Keratinocyte (primary cell): Measurements from ENCODE around the gene PDE11A. TPM values are rescaled to one million over a fixed set of nuclear protein-coding genes. Genes with fewer than 3 reads are reported as not detected.
A peak's percentile ranks its signal among the peaks of the same experiment; 100 is the strongest.

Source experiments
- DNase-seq: peaks from one replicate; pipeline ENCODE4 v3.0.0-alpha.2; 2011; ENCODE audit warnings: low read depth, missing footprints, low spot score
- FAIRE-seq: peaks from 2 replicates; lab custom pipeline; 2011; peaks lifted over from hg19 to GRCh38; lab: Jason Lieb, UNC
- H2AFZ ChIP-seq: 2 replicates; pipeline ENCODE4 v1.6.0; 2012; ENCODE audit warnings: low read length, control low read depth, inconsistent platforms; ENCODE audit not compliant: control insufficient read depth
- H3K27ac ChIP-seq: 2 replicates; pipeline ENCODE4 v1.5.1; 2011; ENCODE audit warnings: low read length; ENCODE audit not compliant: control insufficient read depth, insufficient read depth
- H3K27me3 ChIP-seq: 3 replicates; pipeline ENCODE4 v1.6.0; 2011; ENCODE audit warnings: low read length; ENCODE audit not compliant: control insufficient read depth, insufficient read depth; ENCODE audit errors: extremely low read depth
- H3K36me3 ChIP-seq, 2 experiments: 2 replicates in 1 of 2; 3 replicates in 1 of 2; pipeline ENCODE4 v1.5.1; 2011; ENCODE audit warnings: low read length in 2 of 2, mild to moderate bottlenecking in 1 of 2; ENCODE audit not compliant: control insufficient read depth in 2 of 2, insufficient read depth in 2 of 2; ENCODE audit errors: extremely low read depth in 1 of 2
- H3K4me1 ChIP-seq: 3 replicates; pipeline ENCODE4 v1.5.1; 2011; ENCODE audit warnings: low read length; ENCODE audit not compliant: control insufficient read depth, insufficient read depth; ENCODE audit errors: extremely low read depth
- H3K4me2 ChIP-seq: 3 replicates; pipeline ENCODE4 v1.6.0; 2011; ENCODE audit warnings: low read depth, low read length; ENCODE audit not compliant: control insufficient read depth, insufficient read depth; ENCODE audit errors: extremely low read depth
- H3K4me3 ChIP-seq, 3 experiments: fragments of 200-600 bp in 1 of 3; sonication (generic) in 1 of 3; 2 replicates in 2 of 3; 3 replicates in 1 of 3; pipeline ENCODE4 v1.5.1; 2011 to 2016; ENCODE audit warnings: low read length in 3 of 3, mild to moderate bottlenecking in 3 of 3, control low read depth in 2 of 3, inconsistent platforms in 1 of 3, low read depth in 1 of 3, mixed read lengths in 1 of 3, mixed run types in 1 of 3, moderate library complexity in 1 of 3; ENCODE audit not compliant: control insufficient read depth in 2 of 3, insufficient read depth in 2 of 3; ENCODE audit errors: extremely low read depth in 1 of 3
- H3K79me2 ChIP-seq: 2 replicates; pipeline ENCODE4 v1.6.0; 2012; ENCODE audit warnings: low read length; ENCODE audit not compliant: control insufficient read depth, insufficient read depth
- H3K9ac ChIP-seq: 3 replicates; pipeline ENCODE4 v1.6.0; 2011; ENCODE audit warnings: low read length; ENCODE audit not compliant: control insufficient read depth, insufficient read depth; ENCODE audit errors: extremely low read depth
- H3K9me1 ChIP-seq: 3 replicates; pipeline ENCODE4 v1.6.0; 2011; ENCODE audit warnings: low read length; ENCODE audit not compliant: control insufficient read depth, insufficient read depth; ENCODE audit errors: extremely low read depth
- H3K9me3 ChIP-seq: 2 replicates; pipeline ENCODE4 v1.5.1; 2012; ENCODE audit warnings: low read depth, low read length; ENCODE audit not compliant: control insufficient read depth
- H4K20me1 ChIP-seq: 3 replicates; pipeline ENCODE4 v1.6.0; 2011; ENCODE audit warnings: low read length; ENCODE audit not compliant: control insufficient read depth, insufficient read depth; ENCODE audit errors: extremely low read depth
- CTCF ChIP-seq, 3 experiments: IDR thresholded peaks in 1 of 3; conservative IDR thresholded peaks in 1 of 3; optimal IDR thresholded peaks in 1 of 3; 2 replicates in 2 of 3; 3 replicates in 1 of 3; pipeline versions ENCODE3 to v1.5.1; 2011; ENCODE audit warnings: low read length in 3 of 3, mild to moderate bottlenecking in 3 of 3, moderate library complexity in 2 of 3, control low read depth in 1 of 3, inconsistent platforms in 1 of 3; ENCODE audit not compliant: insufficient read depth in 2 of 3; ENCODE audit errors: extremely low read depth in 1 of 3
- EZH2 ChIP-seq: IDR thresholded peaks from one replicate; pipeline ENCODE4 v1.6.1; 2012; ENCODE audit warnings: inconsistent platforms, mild to moderate bottlenecking, low read length, moderate library complexity
- dilution Hi-C: fragments of 300-500 bp; cut with MboI; formaldehyde crosslinking; loops from one replicate; pipeline ENCODE4 v1.7.0; 2020; ENCODE audit warnings: low sequenced_read_pairs; ENCODE audit not compliant: extremely low pct_ligation_motif_present
- polyA plus RNA-seq, 5 experiments: library from polyadenylated mRNA; depleted of rRNA in 3 of 5; stranded (reverse) in 3 of 5; stranded (forward) in 1 of 5; unstranded in 1 of 5; fragments of >200 nt; gene quantifications; 1 replicate in 1 of 5; 2 replicates in 3 of 5; 3 replicates in 1 of 5; pipeline versions ENCODE4 v1.2.1 to v1.2.3, GENCODE V29; 2011 to 2012; ENCODE audit warnings: missing spikeins in 2 of 5, low read depth in 1 of 5, low replicate concordance in 1 of 5

Gene PDE11A
- polyA plus RNA-seq, 1 donor (not counting 4 experiments of a cell fraction or from before 2014, with no cell fraction given): 0.01 TPM

GRCh38 chr2:177812713-177813396 is 259.7 kb downstream of the PDE11A start:
- no peaks in the 10 kb centered on the region for H3K4me1 ChIP-seq
- no peaks in the 10 kb centered on the region for H3K36me3 ChIP-seq
- DNase-seq: no peak
- H3K27ac ChIP-seq: no peak overlapping the region
- FAIRE-seq: no peak
- no peaks in the 10 kb centered on the region for H3K27me3 ChIP-seq
- H3K79me2 ChIP-seq: no peaks in the 10 kb centered on the region
- H3K4me3 ChIP-seq: no peak overlapping the region
- no peaks in the 10 kb centered on the region for H4K20me1 ChIP-seq
- no peak overlapping the region for H2AFZ ChIP-seq
- dilution Hi-C loops: no loop called here
- no peak for TF ChIP-seq EZH2
- peak in 2 of 3 experiments; percentile 18 to 26 for TF ChIP-seq CTCF (optimal IDR thresholded peaks at IDR 0.05 in 1 of 3, IDR thresholded peaks at IDR 0.05 in 1 of 3, conservative IDR thresholded peaks at IDR 0.05 in 1 of 3; ENCODE audit: extremely low read depth in 1 of 3, insufficient read depth in 2 of 3, low read length in 3 of 3)
- H3K9me1 ChIP-seq: no peaks in the 10 kb centered on the region
- no peaks in the 10 kb centered on the region for H3K9me3 ChIP-seq
- H3K4me2 ChIP-seq: no peak overlapping the region
- no peak overlapping the region for H3K9ac ChIP-seq

GRCh38 chr2:177810906-177811305 is 261.7 kb downstream of the PDE11A start:
- H3K79me2 ChIP-seq: no peaks in the 10 kb centered on the region
- TF ChIP-seq EZH2 (no peak), CTCF (optimal IDR thresholded peaks at IDR 0.05 in 1 of 3, IDR thresholded peaks at IDR 0.05 in 1 of 3, conservative IDR thresholded peaks at IDR 0.05 in 1 of 3; ENCODE audit: extremely low read depth in 1 of 3, insufficient read depth in 2 of 3, low read length in 3 of 3) (no peak)
- H3K4me1 ChIP-seq: no peaks in the 10 kb centered on the region
- no peak overlapping the region for H3K9ac ChIP-seq
- no peaks in the 10 kb centered on the region for H3K9me3 ChIP-seq
- no peaks in the 10 kb centered on the region for H3K27me3 ChIP-seq
- FAIRE-seq: no peak
- no peak overlapping the region for H3K4me2 ChIP-seq
- no peaks in the 10 kb centered on the region for H3K9me1 ChIP-seq
- dilution Hi-C loops: no loop called here
- no peak for DNase-seq
- H2AFZ ChIP-seq: no peak overlapping the region
- H3K4me3 ChIP-seq: no peak overlapping the region
- no peaks in the 10 kb centered on the region for H3K36me3 ChIP-seq
- H3K27ac ChIP-seq: no peak overlapping the region
- H4K20me1 ChIP-seq: no peaks in the 10 kb centered on the region
